Stimulated activated naive B cell treated with anti-CD40 and anti-IgM and Interleukin-4, amounts not matched to agents 10 μg/mL and 1 μg/mL and 100 μg/mL, for 72 hours (primary cell): ENCODE data around the gene AK8.
A peak's percentile ranks its signal among the peaks of the same experiment; 100 is the strongest.

Source experiments
- ATAC-seq, 2 donors: fragments of 150-1000 bp; cut with Tn5 transposase; replicated peaks; 2 replicates each; pipeline ENCODE4 v1.10.0; 2021; ENCODE audit warnings: moderate library complexity in 1 of 2
- DNase-seq: peaks from one replicate; pipeline ENCODE4 v3.0.0; 2021
- H3K27ac Mint-ChIP-seq: one replicate; pipeline ENCODE4 v1.8.0; 2022; ENCODE audit warnings: mild to moderate bottlenecking, mixed read lengths
- H3K27me3 Mint-ChIP-seq, 2 donors: one replicate each; pipeline ENCODE4 v1.8.0; 2022; ENCODE audit warnings: mixed read lengths in 2 of 2
- H3K36me3 Mint-ChIP-seq, 2 donors: one replicate each; pipeline ENCODE4 v1.8.0; 2022; ENCODE audit warnings: mixed read lengths in 2 of 2, mild to moderate bottlenecking in 1 of 2
- H3K4me1 Mint-ChIP-seq, 2 donors: one replicate each; pipeline ENCODE4 v1.8.0; 2022; ENCODE audit warnings: mixed read lengths in 2 of 2, mild to moderate bottlenecking in 1 of 2
- H3K4me3 Mint-ChIP-seq, 2 donors: one replicate each; pipeline ENCODE4 v1.8.0; 2022; ENCODE audit warnings: mild to moderate bottlenecking in 2 of 2, mixed read lengths in 2 of 2, moderate library complexity in 1 of 2
- H3K9me3 Mint-ChIP-seq, 2 donors: one replicate each; pipeline ENCODE4 v1.8.0; 2022; ENCODE audit warnings: mixed read lengths in 2 of 2, mild to moderate bottlenecking in 1 of 2

AK8 gene

GRCh38 chr9:132898051-132898450 is 20.0 kb upstream of the AK8 start:
- H3K4me3 Mint-ChIP-seq, result no peak overlapping the region
- no peaks in the 10 kb centered on the region for H3K9me3 Mint-ChIP-seq
- H3K36me3 Mint-ChIP-seq, result peaks cover 44 to 54% of the 10 kb centered on the region in 2 donors
- ATAC-seq (no peak), DNase-seq (no peak)
- peaks cover 3 to 12% of the 10 kb centered on the region in 2 donors for H3K4me1 Mint-ChIP-seq
- no peaks in the 10 kb centered on the region for H3K27me3 Mint-ChIP-seq
- H3K27ac Mint-ChIP-seq, result no peak overlapping the region

GRCh38 chr9:132896906-132897305 is 18.8 kb upstream of the AK8 start:
- Mint-ChIP-seq H3K27me3 (no peaks in the 10 kb centered on the region), H3K36me3 (peaks cover 37 to 56% of the 10 kb centered on the region in 2 donors), H3K4me1 (peaks cover 0 to 7% of the 10 kb centered on the region in 2 donors), H3K9me3 (no peaks in the 10 kb centered on the region), H3K4me3 (no peak overlapping the region), H3K27ac (no peak overlapping the region)
- no peak for DNase-seq
- no peak for ATAC-seq

- DNase-seq, result no peak
- H3K9me3 Mint-ChIP-seq, result no peaks in the 10 kb centered on the region
Observed at GRCh38 chr9:132896264-132896663, 18.2 kb upstream of the AK8 start.

GRCh38 chr9:132894862-132895835 is 17.1 kb upstream of the AK8 start:
- H3K4me3 Mint-ChIP-seq, result no peak overlapping the region
- H3K36me3 Mint-ChIP-seq, result peaks cover 35 to 48% of the 10 kb centered on the region in 2 donors
- no peaks in the 10 kb centered on the region for H3K4me1 Mint-ChIP-seq
- no peak for DNase-seq
- H3K27me3 Mint-ChIP-seq, result no peaks in the 10 kb centered on the region
- no peak for ATAC-seq
- no peaks in the 10 kb centered on the region for H3K9me3 Mint-ChIP-seq
- no peak overlapping the region for H3K27ac Mint-ChIP-seq

More at GRCh38 chr9:132896264-132896663, 18.2 kb upstream of the AK8 start:
- ATAC-seq, result no peak
- no peak overlapping the region for H3K4me3 Mint-ChIP-seq
- peaks cover 37 to 56% of the 10 kb centered on the region in 2 donors for H3K36me3 Mint-ChIP-seq
- H3K27me3 Mint-ChIP-seq, result no peaks in the 10 kb centered on the region
- H3K4me1 Mint-ChIP-seq, result peaks cover 0 to 2% of the 10 kb centered on the region in 2 donors
- no peak overlapping the region for H3K27ac Mint-ChIP-seq

- Mint-ChIP-seq H3K27me3 (no peaks in the 10 kb centered on the region), H3K4me1 (peaks cover 0 to 2% of the 10 kb centered on the region in 2 donors), H3K27ac (no peak overlapping the region), H3K9me3 (no peaks in the 10 kb centered on the region), H3K4me3 (no peak overlapping the region), H3K36me3 (peaks cover 29 to 48% of the 10 kb centered on the region in 2 donors)
- no peak for DNase-seq
- no peak for ATAC-seq
Observed at GRCh38 chr9:132894346-132894745, 16.3 kb upstream of the AK8 start.

- no peak for DNase-seq
- Mint-ChIP-seq H3K9me3 (no peaks in the 10 kb centered on the region), H3K27ac (no peak overlapping the region), H3K4me1 (peaks cover 11 to 19% of the 10 kb centered on the region in 2 donors), H3K27me3 (no peaks in the 10 kb centered on the region), H3K36me3 (peaks cover 18 to 36% of the 10 kb centered on the region in 2 donors), H3K4me3 (no peak overlapping the region)
- no peak for ATAC-seq
Observed at GRCh38 chr9:132892400-132892799, 14.3 kb upstream of the AK8 start.

- peak overlapping the region; percentile 47 for H3K27ac Mint-ChIP-seq
- H3K4me3 Mint-ChIP-seq, result peak overlapping the region; percentile 13 to 76
- peaks cover 20 to 43% of the 10 kb centered on the region in 2 donors for H3K4me1 Mint-ChIP-seq
- no peaks in the 10 kb centered on the region for H3K27me3 Mint-ChIP-seq
- no peaks in the 10 kb centered on the region for H3K9me3 Mint-ChIP-seq
- ATAC-seq (peak; percentile 27 to 41), DNase-seq (no peak)
- H3K36me3 Mint-ChIP-seq, result peaks cover 0 to 8% of the 10 kb centered on the region in 2 donors
Observed at GRCh38 chr9:132888151-132888550, 10.1 kb upstream of the AK8 start.

- Mint-ChIP-seq H3K27ac (no peak overlapping the region), H3K4me3 (peak overlapping the region in 1 of 2 donors; percentile 13), H3K36me3 (peaks cover 0 to under 1% of the 10 kb centered on the region in 2 donors), H3K4me1 (peaks cover 25 to 50% of the 10 kb centered on the region in 2 donors), H3K27me3 (no peaks in the 10 kb centered on the region), H3K9me3 (no peaks in the 10 kb centered on the region)
- no peak for ATAC-seq
- DNase-seq, result no peak
Observed at GRCh38 chr9:132887181-132888120, 9.4 kb upstream of the AK8 start.

- ATAC-seq, result no peak
- Mint-ChIP-seq H3K36me3 (no peaks in the 10 kb centered on the region), H3K27me3 (no peaks in the 10 kb centered on the region), H3K9me3 (no peaks in the 10 kb centered on the region), H3K4me3 (no peak overlapping the region), H3K27ac (no peak overlapping the region), H3K4me1 (peaks cover 27 to 58% of the 10 kb centered on the region in 2 donors)
- no peak for DNase-seq
Observed at GRCh38 chr9:132886334-132886725, 8.2 kb upstream of the AK8 start.

- peak; percentile 6 for DNase-seq
- Mint-ChIP-seq H3K4me3 (peak overlapping the region in 1 of 2 donors; percentile 43), H3K9me3 (no peaks in the 10 kb centered on the region), H3K27ac (no peak overlapping the region), H3K4me1 (peaks cover 27 to 58% of the 10 kb centered on the region in 2 donors), H3K27me3 (no peaks in the 10 kb centered on the region), H3K36me3 (no peaks in the 10 kb centered on the region)
- ATAC-seq, result peak; percentile 43 to 49
Observed at GRCh38 chr9:132885720-132886333, 7.7 kb upstream of the AK8 start.

GRCh38 chr9:132883349-132884294 is 5.5 kb upstream of the AK8 start:
- no peaks in the 10 kb centered on the region for H3K27me3 Mint-ChIP-seq
- H3K4me3 Mint-ChIP-seq, result no peak overlapping the region
- no peaks in the 10 kb centered on the region for H3K36me3 Mint-ChIP-seq
- ATAC-seq (no peak), DNase-seq (no peak)
- peak overlapping the region; percentile 25 for H3K27ac Mint-ChIP-seq
- H3K4me1 Mint-ChIP-seq, result peaks cover 32 to 69% of the 10 kb centered on the region in 2 donors
- no peaks in the 10 kb centered on the region for H3K9me3 Mint-ChIP-seq

GRCh38 chr9:132882616-132883015 is 4.5 kb upstream of the AK8 start:
- no peak for ATAC-seq
- H3K36me3 Mint-ChIP-seq, result no peaks in the 10 kb centered on the region
- no peaks in the 10 kb centered on the region for H3K27me3 Mint-ChIP-seq
- H3K9me3 Mint-ChIP-seq, result no peaks in the 10 kb centered on the region
- peak overlapping the region; percentile 72 for H3K27ac Mint-ChIP-seq
- DNase-seq, result no peak
- no peak overlapping the region for H3K4me3 Mint-ChIP-seq
- peaks cover 27 to 60% of the 10 kb centered on the region in 2 donors for H3K4me1 Mint-ChIP-seq

GRCh38 chr9:132881826-132882225 is 3.7 kb upstream of the AK8 start:
- H3K4me3 Mint-ChIP-seq, result no peak overlapping the region
- no peaks in the 10 kb centered on the region for H3K36me3 Mint-ChIP-seq
- no peaks in the 10 kb centered on the region for H3K27me3 Mint-ChIP-seq
- H3K27ac Mint-ChIP-seq, result no peak overlapping the region
- peaks cover 29 to 57% of the 10 kb centered on the region in 2 donors for H3K4me1 Mint-ChIP-seq
- ATAC-seq (no peak), DNase-seq (no peak)
- H3K9me3 Mint-ChIP-seq, result no peaks in the 10 kb centered on the region
